ENCODE data around the gene MYBBP1A.

DNA sequence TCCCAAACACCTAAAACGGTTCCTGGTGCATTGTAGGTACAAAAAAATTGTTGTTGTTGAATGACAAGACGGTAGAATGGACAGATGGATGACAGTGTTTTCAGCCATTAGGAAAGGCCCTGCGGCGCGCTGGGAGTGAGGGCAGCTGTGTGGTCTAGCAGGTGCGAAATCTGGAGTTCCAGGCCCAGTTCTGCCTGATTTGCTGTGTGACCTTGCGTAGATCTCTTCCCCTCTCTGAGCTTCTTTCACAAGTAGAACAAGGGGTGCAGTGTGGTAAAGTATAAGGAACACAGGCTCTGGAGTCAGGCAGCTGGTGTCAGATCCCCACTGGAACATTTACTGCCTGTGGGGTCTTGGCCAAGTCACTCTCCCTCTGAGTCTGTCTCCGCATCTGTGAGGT is 31.2 kb downstream of the MYBBP1A start:
- TF ChIP-seq, protein P1, sequence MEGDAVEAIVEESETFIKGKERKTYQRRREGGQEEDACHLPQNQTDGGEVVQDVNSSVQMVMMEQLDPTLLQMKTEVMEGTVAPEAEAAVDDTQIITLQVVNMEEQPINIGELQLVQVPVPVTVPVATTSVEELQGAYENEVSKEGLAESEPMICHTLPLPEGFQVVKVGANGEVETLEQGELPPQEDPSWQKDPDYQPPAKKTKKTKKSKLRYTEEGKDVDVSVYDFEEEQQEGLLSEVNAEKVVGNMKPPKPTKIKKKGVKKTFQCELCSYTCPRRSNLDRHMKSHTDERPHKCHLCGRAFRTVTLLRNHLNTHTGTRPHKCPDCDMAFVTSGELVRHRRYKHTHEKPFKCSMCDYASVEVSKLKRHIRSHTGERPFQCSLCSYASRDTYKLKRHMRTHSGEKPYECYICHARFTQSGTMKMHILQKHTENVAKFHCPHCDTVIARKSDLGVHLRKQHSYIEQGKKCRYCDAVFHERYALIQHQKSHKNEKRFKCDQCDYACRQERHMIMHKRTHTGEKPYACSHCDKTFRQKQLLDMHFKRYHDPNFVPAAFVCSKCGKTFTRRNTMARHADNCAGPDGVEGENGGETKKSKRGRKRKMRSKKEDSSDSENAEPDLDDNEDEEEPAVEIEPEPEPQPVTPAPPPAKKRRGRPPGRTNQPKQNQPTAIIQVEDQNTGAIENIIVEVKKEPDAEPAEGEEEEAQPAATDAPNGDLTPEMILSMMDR (IDR thresholded peaks at IDR 0.05; ENCODE audit: low read depth, low read length, missing input control), result no peak
- TF ChIP-seq, protein P2, sequence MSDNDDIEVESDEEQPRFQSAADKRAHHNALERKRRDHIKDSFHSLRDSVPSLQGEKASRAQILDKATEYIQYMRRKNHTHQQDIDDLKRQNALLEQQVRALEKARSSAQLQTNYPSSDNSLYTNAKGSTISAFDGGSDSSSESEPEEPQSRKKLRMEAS (IDR thresholded peaks at IDR 0.05), result no peak
- no peak for TF ChIP-seq GABPA (IDR thresholded peaks at IDR 0.05 in 1 of 2, conservative IDR thresholded peaks at IDR 0.05 in 1 of 2)
- no peak for TF ChIP-seq HNF4G (IDR thresholded peaks at IDR 0.05)
- TF ChIP-seq, protein P3, sequence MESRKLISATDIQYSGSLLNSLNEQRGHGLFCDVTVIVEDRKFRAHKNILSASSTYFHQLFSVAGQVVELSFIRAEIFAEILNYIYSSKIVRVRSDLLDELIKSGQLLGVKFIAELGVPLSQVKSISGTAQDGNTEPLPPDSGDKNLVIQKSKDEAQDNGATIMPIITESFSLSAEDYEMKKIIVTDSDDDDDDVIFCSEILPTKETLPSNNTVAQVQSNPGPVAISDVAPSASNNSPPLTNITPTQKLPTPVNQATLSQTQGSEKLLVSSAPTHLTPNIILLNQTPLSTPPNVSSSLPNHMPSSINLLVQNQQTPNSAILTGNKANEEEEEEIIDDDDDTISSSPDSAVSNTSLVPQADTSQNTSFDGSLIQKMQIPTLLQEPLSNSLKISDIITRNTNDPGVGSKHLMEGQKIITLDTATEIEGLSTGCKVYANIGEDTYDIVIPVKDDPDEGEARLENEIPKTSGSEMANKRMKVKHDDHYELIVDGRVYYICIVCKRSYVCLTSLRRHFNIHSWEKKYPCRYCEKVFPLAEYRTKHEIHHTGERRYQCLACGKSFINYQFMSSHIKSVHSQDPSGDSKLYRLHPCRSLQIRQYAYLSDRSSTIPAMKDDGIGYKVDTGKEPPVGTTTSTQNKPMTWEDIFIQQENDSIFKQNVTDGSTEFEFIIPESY (IDR thresholded peaks at IDR 0.05), result no peak
- TF ChIP-seq RXRA (IDR thresholded peaks at IDR 0.05), result no peak
- no peak for TF ChIP-seq TAF1 (conservative IDR thresholded peaks at IDR 0.05)
- TF ChIP-seq SP1 (IDR thresholded peaks at IDR 0.05), result no peak
- no peak for TF ChIP-seq YY1 (IDR thresholded peaks at IDR 0.05)
- TF ChIP-seq, protein P4, sequence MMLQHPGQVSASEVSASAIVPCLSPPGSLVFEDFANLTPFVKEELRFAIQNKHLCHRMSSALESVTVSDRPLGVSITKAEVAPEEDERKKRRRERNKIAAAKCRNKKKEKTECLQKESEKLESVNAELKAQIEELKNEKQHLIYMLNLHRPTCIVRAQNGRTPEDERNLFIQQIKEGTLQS (IDR thresholded peaks at IDR 0.05), result no peak

Data from liver (tissue), 3 donors.